ENCODE data around the gene FAM131A. TPM values are rescaled to one million over a fixed set of nuclear protein-coding genes. Genes with fewer than 3 reads are reported as not detected.

The FAM131A gene
- total RNA-seq, 1 donor from 2014 or later = 30.2 TPM

DNA sequence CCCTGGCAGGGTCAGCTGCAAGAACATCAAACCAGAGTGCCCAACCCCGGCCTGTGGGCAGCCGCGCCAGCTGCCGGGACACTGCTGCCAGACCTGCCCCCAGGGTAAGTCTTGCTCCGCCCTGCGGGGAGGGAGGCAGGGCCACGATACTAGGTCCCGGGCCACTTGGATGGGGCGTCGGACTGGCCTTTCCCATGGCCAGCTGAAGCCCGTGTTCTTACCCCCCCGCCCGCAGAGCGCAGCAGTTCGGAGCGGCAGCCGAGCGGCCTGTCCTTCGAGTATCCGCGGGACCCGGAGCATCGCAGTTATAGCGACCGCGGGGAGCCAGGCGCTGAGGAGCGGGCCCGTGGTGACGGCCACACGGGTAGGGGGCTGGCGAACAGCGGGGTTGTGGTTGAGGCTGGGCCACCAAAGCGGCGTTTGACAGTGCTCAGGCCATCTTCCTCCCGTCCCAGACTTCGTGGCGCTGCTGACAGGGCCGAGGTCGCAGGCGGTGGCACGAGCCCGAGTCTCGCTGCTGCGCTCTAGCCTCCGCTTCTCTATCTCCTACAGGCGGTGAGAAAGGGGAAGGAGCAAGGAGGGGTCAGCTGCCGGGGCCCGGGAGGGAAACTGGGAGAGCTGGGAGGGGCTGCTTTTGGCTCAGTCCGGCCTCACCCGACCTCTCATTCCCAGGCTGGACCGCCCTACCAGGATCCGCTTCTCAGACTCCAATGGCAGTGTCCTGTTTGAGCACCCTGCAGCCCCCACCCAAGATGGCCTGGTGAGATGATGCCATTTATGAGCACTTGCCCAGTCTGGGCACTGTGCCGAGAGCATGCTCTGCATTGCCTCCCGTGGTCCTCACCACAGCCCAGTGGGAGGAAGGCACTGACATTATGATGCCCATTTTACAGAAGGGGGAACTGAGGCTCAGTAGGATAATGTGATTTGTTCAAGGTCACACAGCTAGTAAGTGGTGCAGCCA lies 44.1 kb downstream of the FAM131A start:
- Histone ChIP-seq H3K4me3 (peak overlapping the region; percentile 69), H3K9me3 (replicated peaks) (no peaks in the 10 kb centered on the region), H3K36me3 (no peaks in the 10 kb centered on the region), H3K27ac (replicated peaks) (peak overlapping the region; percentile 73), H3K27me3 (ENCODE audit: low read depth) (peaks cover 82% of the 10 kb centered on the region), H3K4me1 (peaks cover 39% of the 10 kb centered on the region)
- intact Hi-C loops (cut with micrococcal nuclease) = no loop called here
- peak; percentile 60 for DNase-seq
- TF ChIP-seq, protein P1, sequence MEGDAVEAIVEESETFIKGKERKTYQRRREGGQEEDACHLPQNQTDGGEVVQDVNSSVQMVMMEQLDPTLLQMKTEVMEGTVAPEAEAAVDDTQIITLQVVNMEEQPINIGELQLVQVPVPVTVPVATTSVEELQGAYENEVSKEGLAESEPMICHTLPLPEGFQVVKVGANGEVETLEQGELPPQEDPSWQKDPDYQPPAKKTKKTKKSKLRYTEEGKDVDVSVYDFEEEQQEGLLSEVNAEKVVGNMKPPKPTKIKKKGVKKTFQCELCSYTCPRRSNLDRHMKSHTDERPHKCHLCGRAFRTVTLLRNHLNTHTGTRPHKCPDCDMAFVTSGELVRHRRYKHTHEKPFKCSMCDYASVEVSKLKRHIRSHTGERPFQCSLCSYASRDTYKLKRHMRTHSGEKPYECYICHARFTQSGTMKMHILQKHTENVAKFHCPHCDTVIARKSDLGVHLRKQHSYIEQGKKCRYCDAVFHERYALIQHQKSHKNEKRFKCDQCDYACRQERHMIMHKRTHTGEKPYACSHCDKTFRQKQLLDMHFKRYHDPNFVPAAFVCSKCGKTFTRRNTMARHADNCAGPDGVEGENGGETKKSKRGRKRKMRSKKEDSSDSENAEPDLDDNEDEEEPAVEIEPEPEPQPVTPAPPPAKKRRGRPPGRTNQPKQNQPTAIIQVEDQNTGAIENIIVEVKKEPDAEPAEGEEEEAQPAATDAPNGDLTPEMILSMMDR (IDR thresholded peaks at IDR 0.05; ENCODE audit: borderline replicate concordance) = no peak

DNA sequence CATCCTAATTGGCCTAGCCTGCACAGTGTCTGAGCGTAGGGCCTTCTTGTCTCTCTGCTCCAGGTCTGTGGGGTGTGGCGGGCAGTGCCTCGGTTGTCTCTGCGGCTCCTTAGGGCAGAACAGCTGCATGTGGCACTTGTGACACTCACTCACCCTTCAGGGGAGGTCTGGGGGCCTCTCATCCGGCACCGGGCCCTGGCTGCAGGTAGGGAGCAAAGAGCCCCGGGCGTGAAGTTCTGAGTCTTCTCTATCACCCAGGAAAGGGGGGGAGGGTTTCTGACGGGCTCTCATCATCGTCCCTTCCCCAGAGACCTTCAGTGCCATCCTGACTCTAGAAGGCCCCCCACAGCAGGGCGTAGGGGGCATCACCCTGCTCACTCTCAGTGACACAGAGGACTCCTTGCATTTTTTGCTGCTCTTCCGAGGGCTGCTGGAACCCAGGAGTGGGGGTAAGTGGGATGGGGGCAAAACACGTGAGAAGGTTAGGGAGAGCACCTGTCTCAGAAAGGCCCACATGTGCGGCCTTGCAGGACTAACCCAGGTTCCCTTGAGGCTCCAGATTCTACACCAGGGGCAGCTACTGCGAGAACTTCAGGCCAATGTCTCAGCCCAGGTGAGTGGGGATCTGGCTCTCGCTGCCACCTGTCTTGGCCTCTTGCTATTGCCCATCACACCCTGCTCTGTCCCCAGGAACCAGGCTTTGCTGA lies 45.1 kb downstream of the FAM131A start:
- peaks cover 82% of the 10 kb centered on the region for H3K27me3 ChIP-seq (ENCODE audit: low read depth)
- H3K4me3 ChIP-seq = no peak overlapping the region
- H3K9me3 ChIP-seq (replicated peaks) = no peaks in the 10 kb centered on the region
- H3K4me1 ChIP-seq = peaks cover 36% of the 10 kb centered on the region
- no peaks in the 10 kb centered on the region for H3K36me3 ChIP-seq
- no peak for DNase-seq
- TF ChIP-seq, protein P1 (IDR thresholded peaks at IDR 0.05; ENCODE audit: borderline replicate concordance) = no peak
- peak overlapping the region; percentile 73 for H3K27ac ChIP-seq (replicated peaks)
- intact Hi-C loops (cut with micrococcal nuclease) = no loop called here

DNA sequence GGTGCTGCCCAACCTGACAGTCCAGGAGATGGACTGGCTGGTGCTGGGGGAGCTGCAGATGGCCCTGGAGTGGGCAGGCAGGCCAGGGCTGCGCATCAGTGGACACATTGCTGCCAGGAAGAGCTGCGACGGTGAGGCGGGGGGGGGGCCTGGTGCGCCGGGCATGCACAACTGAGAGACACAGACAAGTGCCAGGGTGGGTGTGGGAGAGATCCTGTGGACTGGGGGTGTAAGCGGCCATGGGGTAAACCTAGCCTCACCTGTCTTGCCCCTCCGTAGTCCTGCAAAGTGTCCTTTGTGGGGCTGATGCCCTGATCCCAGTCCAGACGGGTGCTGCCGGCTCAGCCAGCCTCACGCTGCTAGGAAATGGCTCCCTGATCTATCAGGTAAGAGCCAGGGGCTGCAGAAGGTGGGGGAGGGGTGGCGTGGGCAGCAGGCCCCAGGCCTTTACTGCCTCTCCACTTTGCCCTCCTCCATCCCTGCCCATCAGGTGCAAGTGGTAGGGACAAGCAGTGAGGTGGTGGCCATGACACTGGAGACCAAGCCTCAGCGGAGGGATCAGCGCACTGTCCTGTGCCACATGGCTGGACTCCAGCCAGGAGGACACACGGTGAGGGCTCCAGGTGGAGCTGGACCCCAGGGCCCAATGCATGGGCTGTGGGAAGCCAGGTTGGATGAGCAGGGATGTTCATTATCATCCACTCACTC lies 45.8 kb downstream of the FAM131A start:
- H3K9me3 ChIP-seq (replicated peaks) = no peaks in the 10 kb centered on the region
- H3K27me3 ChIP-seq (ENCODE audit: low read depth) = peaks cover 77% of the 10 kb centered on the region
- H3K4me1 ChIP-seq = peaks cover 29% of the 10 kb centered on the region
- DNase-seq = no peak
- no peaks in the 10 kb centered on the region for H3K36me3 ChIP-seq
- no peak overlapping the region for H3K27ac ChIP-seq (replicated peaks)
- intact Hi-C loops (cut with micrococcal nuclease) = no loop called here
- no peak overlapping the region for H3K4me3 ChIP-seq
- TF ChIP-seq, protein P1 (IDR thresholded peaks at IDR 0.05; ENCODE audit: borderline replicate concordance) = no peak

DNA sequence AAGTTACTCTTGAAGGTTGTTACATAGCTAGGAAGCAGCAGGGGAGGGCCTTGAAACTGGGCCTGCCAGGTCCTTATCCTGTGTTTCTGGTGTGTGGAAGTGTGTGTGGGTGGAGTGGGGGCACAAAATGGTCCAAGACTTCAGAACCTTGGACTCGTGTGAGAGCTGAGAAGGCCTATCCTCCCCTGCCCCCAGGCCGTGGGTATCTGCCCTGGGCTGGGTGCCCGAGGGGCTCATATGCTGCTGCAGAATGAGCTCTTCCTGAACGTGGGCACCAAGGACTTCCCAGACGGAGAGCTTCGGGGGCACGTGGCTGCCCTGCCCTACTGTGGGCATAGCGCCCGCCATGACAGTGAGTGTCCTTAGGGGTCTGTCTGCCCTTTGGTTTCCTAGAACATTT lies 46.9 kb downstream of the FAM131A start:
- TF ChIP-seq, protein P1 (IDR thresholded peaks at IDR 0.05; ENCODE audit: borderline replicate concordance) = no peak
- H3K27me3 ChIP-seq (ENCODE audit: low read depth) = peaks cover 65% of the 10 kb centered on the region
- DNase-seq = no peak
- no peaks in the 10 kb centered on the region for H3K36me3 ChIP-seq
- H3K4me3 ChIP-seq = no peak overlapping the region
- no peaks in the 10 kb centered on the region for H3K9me3 ChIP-seq (replicated peaks)
- H3K27ac ChIP-seq (replicated peaks) = no peak overlapping the region
- H3K4me1 ChIP-seq = peaks cover 19% of the 10 kb centered on the region
- intact Hi-C loops (cut with micrococcal nuclease) = no loop called here

DNA sequence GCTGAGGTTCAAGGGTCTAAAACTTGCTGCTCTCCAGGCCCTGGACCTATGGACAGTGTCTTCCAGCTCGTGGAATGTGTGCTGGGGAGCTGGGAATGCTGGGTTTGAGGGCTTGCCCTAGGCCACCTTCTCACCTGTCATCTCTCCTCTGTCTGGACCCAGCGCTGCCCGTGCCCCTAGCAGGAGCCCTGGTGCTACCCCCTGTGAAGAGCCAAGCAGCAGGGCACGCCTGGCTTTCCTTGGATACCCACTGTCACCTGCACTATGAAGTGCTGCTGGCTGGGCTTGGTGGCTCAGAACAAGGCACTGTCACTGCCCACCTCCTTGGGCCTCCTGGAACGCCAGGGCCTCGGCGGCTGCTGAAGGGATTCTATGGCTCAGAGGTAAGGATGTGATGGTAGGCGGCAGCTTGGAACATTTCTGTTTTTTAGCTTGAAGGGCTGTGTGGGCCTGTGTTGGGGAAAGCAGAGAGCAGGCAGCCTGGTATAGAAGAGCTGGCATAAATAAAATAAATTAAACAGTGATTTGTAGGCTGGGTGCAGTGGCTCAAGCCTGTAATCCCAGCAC lies 47.5 kb downstream of the FAM131A start:
- Histone ChIP-seq H3K36me3 (no peaks in the 10 kb centered on the region), H3K4me1 (peaks cover 17% of the 10 kb centered on the region), H3K4me3 (no peak overlapping the region), H3K27me3 (ENCODE audit: low read depth) (peaks cover 60% of the 10 kb centered on the region), H3K9me3 (replicated peaks) (no peaks in the 10 kb centered on the region), H3K27ac (replicated peaks) (no peak overlapping the region)
- intact Hi-C loops (cut with micrococcal nuclease) = no loop called here
- TF ChIP-seq, protein P1 (IDR thresholded peaks at IDR 0.05; ENCODE audit: borderline replicate concordance) = no peak
- no peak for DNase-seq
